WI38 (cell line): Measurements from ENCODE around the gene SLC37A4.
"Not testable (repeated sequence)": the region's sequence is repeated elsewhere in the genome, so short reads cannot be mapped to it uniquely, and the experiment has no call there.

ENCODE experiments used
- H3K4me3 ChIP-seq: 2 replicates; pipeline ENCODE4 v1.5.1; 2011; ENCODE audit warnings: low read depth, mild to moderate bottlenecking, control low read depth, low read length
- TF ChIP-seq, protein P1 (sequence below): IDR thresholded peaks from 2 replicates; pipeline ENCODE4 v1.5.1; 2012; ENCODE audit warnings: low read depth, mild to moderate bottlenecking, control low read depth, low read length

The SLC37A4 gene

GRCh38 chr11:118998388-118998717 is 32.3 kb downstream of the SLC37A4 start:
- H3K4me3 ChIP-seq, result peak overlapping the region; percentile 89
- TF ChIP-seq, protein P1, sequence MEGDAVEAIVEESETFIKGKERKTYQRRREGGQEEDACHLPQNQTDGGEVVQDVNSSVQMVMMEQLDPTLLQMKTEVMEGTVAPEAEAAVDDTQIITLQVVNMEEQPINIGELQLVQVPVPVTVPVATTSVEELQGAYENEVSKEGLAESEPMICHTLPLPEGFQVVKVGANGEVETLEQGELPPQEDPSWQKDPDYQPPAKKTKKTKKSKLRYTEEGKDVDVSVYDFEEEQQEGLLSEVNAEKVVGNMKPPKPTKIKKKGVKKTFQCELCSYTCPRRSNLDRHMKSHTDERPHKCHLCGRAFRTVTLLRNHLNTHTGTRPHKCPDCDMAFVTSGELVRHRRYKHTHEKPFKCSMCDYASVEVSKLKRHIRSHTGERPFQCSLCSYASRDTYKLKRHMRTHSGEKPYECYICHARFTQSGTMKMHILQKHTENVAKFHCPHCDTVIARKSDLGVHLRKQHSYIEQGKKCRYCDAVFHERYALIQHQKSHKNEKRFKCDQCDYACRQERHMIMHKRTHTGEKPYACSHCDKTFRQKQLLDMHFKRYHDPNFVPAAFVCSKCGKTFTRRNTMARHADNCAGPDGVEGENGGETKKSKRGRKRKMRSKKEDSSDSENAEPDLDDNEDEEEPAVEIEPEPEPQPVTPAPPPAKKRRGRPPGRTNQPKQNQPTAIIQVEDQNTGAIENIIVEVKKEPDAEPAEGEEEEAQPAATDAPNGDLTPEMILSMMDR, result no peak

GRCh38 chr11:118997627-118998387 is 32.9 kb downstream of the SLC37A4 start, which contains the start of gene CENATAC:
TSS of gene CENATAC (plus strand) at chr11:118998138. CDS start at chr11:118998198, 60 bp downstream.
- peak within 1 kb of the TSS; percentile 89 for H3K4me3 ChIP-seq
- TF ChIP-seq, protein P1, result no peak

GRCh38 chr11:118996926-118997626 is 33.6 kb downstream of the SLC37A4 start:
- TF ChIP-seq, protein P1, result no peak
- peak overlapping the region; percentile 89 for H3K4me3 ChIP-seq

- not testable (repeated sequence) for H3K4me3 ChIP-seq
These were observed 39.1 kb downstream of the SLC37A4 start for GRCh38 chr11:118991486-118992038.

- TF ChIP-seq, protein P1, result no peak
These were observed 42.4 kb downstream of the SLC37A4 start for GRCh38 chr11:118988280-118988679.

GRCh38 chr11:118984825-118985224 is 45.9 kb downstream of the SLC37A4 start:
- TF ChIP-seq, protein P1, result no peak
- no peak overlapping the region for H3K4me3 ChIP-seq

More at GRCh38 chr11:118988280-118988679, 42.4 kb downstream of the SLC37A4 start:
- no peak overlapping the region for H3K4me3 ChIP-seq

GRCh38 chr11:118984337-118984736 is 46.3 kb downstream of the SLC37A4 start:
- not testable (repeated sequence) for H3K4me3 ChIP-seq

GRCh38 chr11:118980191-118980881 is 50.3 kb downstream of the SLC37A4 start:
- TF ChIP-seq, protein P1, result no peak
- H3K4me3 ChIP-seq, result no peak overlapping the region
